B cell (primary cell): ENCODE measurements around the gene QRFP. TPM values are rescaled to one million over a fixed set of nuclear protein-coding genes. Genes with fewer than 3 reads are reported as not detected.

Experiments
- ATAC-seq: fragments of 200-7000 bp; cut with Tn5 transposase; one replicate; pipeline ENCODE4 v1.10.0; 2021; ENCODE audit warnings: low read depth, mild to moderate bottlenecking, moderate number of reproducible peaks, moderate library complexity
- CTCF ChIA-PET: fragments of 350-600 bp; sonication (Branson Sonifier 250); formaldehyde crosslinking; loops from one replicate; lab custom pipeline; 2021; ENCODE audit warnings: antibody characterized with exemption, inconsistent platforms; lab: Charles Lee
- POLR2A ChIA-PET: fragments of 350-600 bp; sonication (Branson Sonifier 250); formaldehyde crosslinking; loops from one replicate; lab custom pipeline; 2021; ENCODE audit warnings: antibody characterized with exemption; lab: Charles Lee
- DNase-seq: peaks from one replicate; pipeline ENCODE4 v3.0.0; 2013
- H2AFZ ChIP-seq: 2 replicates; pipeline ENCODE4 v1.6.1; 2012; ENCODE audit warnings: mild to moderate bottlenecking, low read depth, low read length; ENCODE audit not compliant: insufficient read depth, poor library complexity, severe bottlenecking
- H3K27ac ChIP-seq, 2 donors: 1 replicate in 1 of 2; 2 replicates in 1 of 2; pipeline ENCODE4 v1.5.1; 2012 to 2013; ENCODE audit warnings: low read length in 2 of 2, mild to moderate bottlenecking in 2 of 2, moderate library complexity in 1 of 2
- H3K27me3 ChIP-seq, 4 experiments: fragments of 200-600 bp in 1 of 4; sonication (generic) in 1 of 4; replicated peaks in 1 of 4; 1 replicate in 2 of 4; 2 replicates in 2 of 4; pipeline versions ENCODE4 v1.6.1 to v1.7.0; 2013 to 2016; ENCODE audit warnings: low read length in 3 of 4, mild to moderate bottlenecking in 2 of 4, mixed read lengths in 1 of 4, moderate library complexity in 1 of 4; ENCODE audit not compliant: insufficient read depth in 4 of 4, control insufficient read depth in 3 of 4; ENCODE audit errors: control extremely low read depth in 1 of 4
- H3K36me3 ChIP-seq, 2 experiments: replicated peaks in 1 of 2; 1 replicate in 1 of 2; 2 replicates in 1 of 2; pipeline versions ENCODE4 v1.6.1 to v1.7.1; 2013; ENCODE audit warnings: low read length in 1 of 2; ENCODE audit not compliant: insufficient read depth in 2 of 2, control insufficient read depth in 1 of 2; ENCODE audit errors: control extremely low read depth in 1 of 2, extremely low read depth in 1 of 2
- H3K4me1 ChIP-seq, 2 donors: fragments of 200-600 bp in 1 of 2; sonication (generic) in 1 of 2; 1 replicate in 1 of 2; 2 replicates in 1 of 2; pipeline versions ENCODE4 v1.5.1 to v1.6.1; 2013 to 2017; ENCODE audit warnings: low read length in 2 of 2; ENCODE audit not compliant: control insufficient read depth in 2 of 2, insufficient read depth in 2 of 2
- H3K4me2 ChIP-seq: replicated peaks from 2 replicates; pipeline ENCODE3; 2012; ENCODE audit warnings: mild to moderate bottlenecking, low read depth, low read length; ENCODE audit not compliant: poor library complexity, severe bottlenecking
- H3K4me3 ChIP-seq, 5 experiments: fragments of 200-600 bp in 1 of 5; sonication (generic) in 1 of 5; 1 replicate in 3 of 5; 2 replicates in 2 of 5; pipeline versions ENCODE4 v1.5.1 to v1.7.0; 2011 to 2016; ENCODE audit warnings: low read length in 4 of 5, mild to moderate bottlenecking in 4 of 5, low read depth in 2 of 5, control low read depth in 1 of 5, moderate library complexity in 1 of 5; ENCODE audit not compliant: insufficient read depth in 1 of 5; ENCODE audit errors: control extremely low read depth in 1 of 5, extremely low read depth in 1 of 5
- H3K79me2 ChIP-seq: fragments of 200-600 bp; sonication (generic); one replicate; pipeline ENCODE4 v1.6.0; 2016; ENCODE audit warnings: low read length; ENCODE audit not compliant: control insufficient read depth, insufficient read depth
- H3K9ac ChIP-seq: fragments of 200-600 bp; sonication (generic); 2 replicates; pipeline ENCODE4 v1.6.1; 2017; ENCODE audit warnings: mild to moderate bottlenecking, low read length, moderate library complexity
- H3K9me3 ChIP-seq, 3 donors: one replicate each; pipeline versions ENCODE4 v1.6.1 to v1.7.1; 2013; ENCODE audit warnings: low read length in 2 of 3; ENCODE audit not compliant: control insufficient read depth in 2 of 3, insufficient read depth in 1 of 3; ENCODE audit errors: control extremely low read depth in 1 of 3
- H4K20me1 ChIP-seq: 2 replicates; pipeline ENCODE4 v1.6.0; 2012; ENCODE audit warnings: mild to moderate bottlenecking, low read length; ENCODE audit not compliant: insufficient read depth, control insufficient read depth, poor library complexity, severe bottlenecking
- H3K27ac Mint-ChIP-seq: one replicate; pipeline ENCODE4 v1.8.0; 2021; ENCODE audit warnings: mixed read lengths
- H3K27me3 Mint-ChIP-seq: one replicate; pipeline ENCODE4 v1.8.0; 2021; ENCODE audit warnings: mixed read lengths
- H3K4me1 Mint-ChIP-seq: one replicate; pipeline ENCODE4 v1.8.0; 2021; ENCODE audit warnings: mixed read lengths
- H3K4me3 Mint-ChIP-seq: one replicate; pipeline ENCODE4 v1.8.0; 2021; ENCODE audit warnings: mixed read lengths
- H3K9me3 Mint-ChIP-seq: one replicate; pipeline ENCODE4 v1.8.0; 2022; ENCODE audit warnings: mixed read lengths; ENCODE audit not compliant: insufficient read depth
- EZH2 ChIP-seq: IDR thresholded peaks from 2 replicates; pipeline ENCODE4 v1.6.1; 2012; ENCODE audit warnings: borderline replicate concordance, low read depth, mild to moderate bottlenecking, moderate library complexity, low read length; ENCODE audit not compliant: insufficient read depth, poor library complexity, severe bottlenecking
- WGBS: methylation state at CpG from one replicate; pipeline ENCODE4 v1.1.5; 2013; ENCODE audit warnings: missing lambda C conversion rate; ENCODE audit not compliant: insufficient coverage; 5-methylcytosine and 5-hydroxymethylcytosine counted together
- intact Hi-C: fragments of 100-400 bp; cut with micrococcal nuclease; formaldehyde crosslinking; loops from one replicate; pipeline ENCODE4 v1.10.0; 2022
- polyA plus RNA-seq: library from polyadenylated mRNA; depleted of rRNA; stranded (reverse); fragments of >200 nt; gene quantifications from 2 replicates; pipeline ENCODE4 v1.2.3, GENCODE V29; 2012
- total RNA-seq, 2 donors: library from RNA; stranded (reverse); fragments of 120-200 nt in 1 of 2; gene quantifications; 1 replicate in 1 of 2; 2 replicates in 1 of 2; pipeline versions ENCODE4 v1.2.3 to v1.2.4, GENCODE V29; 2013 to 2022
- TF ChIP-seq, protein P1 (sequence below): fragments of 200-600 bp; IDR thresholded peaks from one replicate; pipeline ENCODE4 v1.8.0; 2022; ENCODE audit warnings: antibody characterized with exemption, mild to moderate bottlenecking

QRFP gene
- total and polyA plus RNA-seq, 2 donors (not counting 1 experiment from before 2014, with no cell fraction given): 0.07 TPM; not detected in 1

DNA sequence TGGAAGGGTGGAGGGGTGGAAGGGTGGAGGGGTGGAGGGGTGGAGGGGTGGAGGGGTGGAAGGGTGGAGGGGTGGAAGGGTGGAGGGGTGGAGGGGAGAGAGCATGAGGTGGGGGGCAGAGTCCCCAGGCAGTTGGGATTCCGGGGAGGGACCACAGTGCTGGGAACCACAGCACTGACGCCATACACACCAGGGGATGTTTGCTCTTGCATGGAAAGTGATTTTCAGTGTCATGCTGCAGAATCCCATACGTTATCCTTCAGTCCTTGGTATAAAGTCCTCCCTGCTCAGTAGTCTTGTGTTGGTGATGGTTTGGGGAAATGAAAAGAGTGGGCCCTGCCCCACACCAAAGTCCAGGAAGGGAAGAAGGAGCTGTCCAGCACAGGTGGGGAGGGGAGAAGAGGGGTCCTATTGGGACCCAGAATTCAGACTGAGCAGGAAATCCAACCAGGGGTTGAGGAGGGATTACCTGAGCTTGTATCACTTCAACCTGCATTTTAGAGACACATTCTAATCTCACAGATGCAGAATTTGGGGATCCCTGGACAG lies 48.0 kb upstream of the QRFP start:
- H4K20me1 ChIP-seq: no peaks in the 10 kb centered on the region
- POLR2A ChIA-PET: no interaction called here
- H3K9ac ChIP-seq: no peak overlapping the region
- TF ChIP-seq EZH2: no peak
- TF ChIP-seq, protein P1, sequence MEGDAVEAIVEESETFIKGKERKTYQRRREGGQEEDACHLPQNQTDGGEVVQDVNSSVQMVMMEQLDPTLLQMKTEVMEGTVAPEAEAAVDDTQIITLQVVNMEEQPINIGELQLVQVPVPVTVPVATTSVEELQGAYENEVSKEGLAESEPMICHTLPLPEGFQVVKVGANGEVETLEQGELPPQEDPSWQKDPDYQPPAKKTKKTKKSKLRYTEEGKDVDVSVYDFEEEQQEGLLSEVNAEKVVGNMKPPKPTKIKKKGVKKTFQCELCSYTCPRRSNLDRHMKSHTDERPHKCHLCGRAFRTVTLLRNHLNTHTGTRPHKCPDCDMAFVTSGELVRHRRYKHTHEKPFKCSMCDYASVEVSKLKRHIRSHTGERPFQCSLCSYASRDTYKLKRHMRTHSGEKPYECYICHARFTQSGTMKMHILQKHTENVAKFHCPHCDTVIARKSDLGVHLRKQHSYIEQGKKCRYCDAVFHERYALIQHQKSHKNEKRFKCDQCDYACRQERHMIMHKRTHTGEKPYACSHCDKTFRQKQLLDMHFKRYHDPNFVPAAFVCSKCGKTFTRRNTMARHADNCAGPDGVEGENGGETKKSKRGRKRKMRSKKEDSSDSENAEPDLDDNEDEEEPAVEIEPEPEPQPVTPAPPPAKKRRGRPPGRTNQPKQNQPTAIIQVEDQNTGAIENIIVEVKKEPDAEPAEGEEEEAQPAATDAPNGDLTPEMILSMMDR: no peak
- no peak overlapping the region for H3K4me2 ChIP-seq
- H3K36me3 ChIP-seq: no peaks in the 10 kb centered on the region
- Mint-ChIP-seq H3K27me3 (peaks cover 63% of the 10 kb centered on the region), H3K27ac (no peak overlapping the region), H3K4me1 (peaks cover 9% of the 10 kb centered on the region), H3K9me3 (peaks cover under 1% of the 10 kb centered on the region), H3K4me3 (no peak overlapping the region)
- H3K9me3 ChIP-seq: peaks cover 0 to 8% (median 0%) of the 10 kb centered on the region in 3 donors
- no peak for ATAC-seq
- H3K27me3 ChIP-seq: peaks cover 0 to 33% (median 9%) of the 10 kb centered on the region in 4 experiments
- H3K4me3 ChIP-seq: no peak overlapping the region
- WGBS: 77% methylated on average over 3 of the region's 3 CpGs
- intact Hi-C loops: no loop called here
- CTCF ChIA-PET: no interaction called here
- no peak overlapping the region for H3K27ac ChIP-seq
- H3K4me1 ChIP-seq: peaks cover 9 to 14% of the 10 kb centered on the region in 2 donors
- no peak overlapping the region for H2AFZ ChIP-seq
- H3K79me2 ChIP-seq: no peaks in the 10 kb centered on the region
- DNase-seq: no peak

DNA sequence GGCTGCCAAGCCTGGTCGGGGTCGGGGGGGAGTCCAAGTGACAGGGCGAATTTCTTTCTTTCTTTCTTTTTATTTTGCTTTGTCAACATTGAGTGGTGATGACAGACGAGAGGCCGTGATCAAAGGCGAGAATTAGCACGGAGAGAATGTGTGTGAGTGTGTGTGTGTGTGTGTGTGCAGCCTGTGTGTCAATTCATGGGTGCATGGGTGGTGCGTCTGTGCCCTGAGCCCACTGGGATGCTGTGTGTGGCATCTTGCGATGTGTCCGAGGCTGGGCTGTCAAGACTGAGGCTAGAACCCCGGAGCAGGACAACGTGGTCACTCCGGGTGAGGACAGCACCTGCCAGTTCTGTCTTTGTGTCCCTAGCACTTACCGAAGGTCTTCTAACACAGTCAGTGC lies 47.2 kb upstream of the QRFP start:
- Mint-ChIP-seq H3K9me3 (no peaks in the 10 kb centered on the region), H3K4me1 (peaks cover 10% of the 10 kb centered on the region), H3K27me3 (peaks cover 57% of the 10 kb centered on the region), H3K27ac (no peak overlapping the region), H3K4me3 (no peak overlapping the region)
- ATAC-seq (no peak), DNase-seq (no peak)
- Histone ChIP-seq H3K27me3 (peaks cover 0 to 28% (median 10%) of the 10 kb centered on the region in 4 experiments), H3K4me3 (no peak overlapping the region), H3K9ac (no peak overlapping the region), H3K4me1 (peaks cover 11 to 18% of the 10 kb centered on the region in 2 donors), H3K79me2 (no peaks in the 10 kb centered on the region), H4K20me1 (no peaks in the 10 kb centered on the region), H3K36me3 (no peaks in the 10 kb centered on the region), H3K27ac (no peak overlapping the region), H3K4me2 (no peak overlapping the region), H3K9me3 (peaks cover 0 to under 1% (median 0%) of the 10 kb centered on the region in 3 donors), H2AFZ (no peak overlapping the region)
- WGBS: 86% methylated on average over 8 of the region's 14 CpGs
- POLR2A ChIA-PET: no interaction called here
- intact Hi-C loops: no loop called here
- TF ChIP-seq, protein P1: no peak
- no peak for TF ChIP-seq EZH2
- CTCF ChIA-PET: interaction anchor here (2.3 kb wide), 1 partner anchor 236 kb away, joined by 6 read pairs; no protein-coding TSS in a partner anchor
